GM21723 (cell line): ENCODE results near the gene HMCES.
"Not testable (repeated sequence)": the region's sequence is repeated elsewhere in the genome, so short reads cannot be mapped to it uniquely, and the experiment has no call there.

Experiments
- ATAC-seq: cut with Tn5 transposase; IDR thresholded peaks from one replicate; pipeline ENCODE4 v1.9.1; 2021; ENCODE audit warnings: mild to moderate bottlenecking, moderate library complexity; ENCODE audit not compliant: unreplicated experiment

Gene HMCES

GRCh38 chr3:129256270-129256669 lies 22.4 kb upstream of the HMCES start:
- no peak for ATAC-seq

- ATAC-seq = no peak
These were observed 21.1 kb upstream of the HMCES start for GRCh38 chr3:129257609-129258008.

- no peak for ATAC-seq
These were observed 18.8 kb upstream of the HMCES start for GRCh38 chr3:129259612-129260477.

GRCh38 chr3:129260606-129261005 lies 18.1 kb upstream of the HMCES start:
- ATAC-seq = no peak

GRCh38 chr3:129261894-129262293 lies 16.8 kb upstream of the HMCES start:
- no peak for ATAC-seq

- no peak for ATAC-seq
These were observed 15.3 kb upstream of the HMCES start for GRCh38 chr3:129263161-129263910.

GRCh38 chr3:129264994-129265393 lies 13.7 kb upstream of the HMCES start:
- ATAC-seq = not testable (repeated sequence)

- ATAC-seq = no peak
These were observed 12.0 kb upstream of the HMCES start for GRCh38 chr3:129266651-129267050.

DNA sequence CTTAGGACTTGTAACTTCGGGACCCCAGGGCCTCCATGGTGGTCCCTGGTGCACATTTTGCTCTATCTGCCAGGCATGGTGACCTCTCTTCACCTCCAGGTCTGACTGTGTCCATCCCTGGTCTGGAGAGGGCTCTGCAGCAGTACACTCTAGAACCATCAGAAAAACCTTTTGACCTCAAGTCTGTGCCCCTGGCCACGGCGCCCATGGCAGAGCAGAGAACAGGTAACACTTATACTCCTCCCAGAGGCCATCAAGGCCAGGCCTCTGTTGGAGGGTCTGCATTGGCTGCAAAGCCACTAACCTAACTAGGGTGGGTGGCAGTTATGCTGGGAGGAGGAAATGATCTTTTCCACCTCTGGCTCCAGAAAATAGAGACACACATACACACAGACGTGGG lies 10.3 kb upstream of the HMCES start:
- no peak for ATAC-seq

- no peak for ATAC-seq
These were observed 7.0 kb upstream of the HMCES start for GRCh38 chr3:129271674-129272073.

- peak; percentile 85 for ATAC-seq
These were observed 2.3 kb upstream of the HMCES start for GRCh38 chr3:129276385-129276784.

GRCh38 chr3:129277829-129278271 lies 820 bp upstream of the HMCES start:
- ATAC-seq = no peak

DNA sequence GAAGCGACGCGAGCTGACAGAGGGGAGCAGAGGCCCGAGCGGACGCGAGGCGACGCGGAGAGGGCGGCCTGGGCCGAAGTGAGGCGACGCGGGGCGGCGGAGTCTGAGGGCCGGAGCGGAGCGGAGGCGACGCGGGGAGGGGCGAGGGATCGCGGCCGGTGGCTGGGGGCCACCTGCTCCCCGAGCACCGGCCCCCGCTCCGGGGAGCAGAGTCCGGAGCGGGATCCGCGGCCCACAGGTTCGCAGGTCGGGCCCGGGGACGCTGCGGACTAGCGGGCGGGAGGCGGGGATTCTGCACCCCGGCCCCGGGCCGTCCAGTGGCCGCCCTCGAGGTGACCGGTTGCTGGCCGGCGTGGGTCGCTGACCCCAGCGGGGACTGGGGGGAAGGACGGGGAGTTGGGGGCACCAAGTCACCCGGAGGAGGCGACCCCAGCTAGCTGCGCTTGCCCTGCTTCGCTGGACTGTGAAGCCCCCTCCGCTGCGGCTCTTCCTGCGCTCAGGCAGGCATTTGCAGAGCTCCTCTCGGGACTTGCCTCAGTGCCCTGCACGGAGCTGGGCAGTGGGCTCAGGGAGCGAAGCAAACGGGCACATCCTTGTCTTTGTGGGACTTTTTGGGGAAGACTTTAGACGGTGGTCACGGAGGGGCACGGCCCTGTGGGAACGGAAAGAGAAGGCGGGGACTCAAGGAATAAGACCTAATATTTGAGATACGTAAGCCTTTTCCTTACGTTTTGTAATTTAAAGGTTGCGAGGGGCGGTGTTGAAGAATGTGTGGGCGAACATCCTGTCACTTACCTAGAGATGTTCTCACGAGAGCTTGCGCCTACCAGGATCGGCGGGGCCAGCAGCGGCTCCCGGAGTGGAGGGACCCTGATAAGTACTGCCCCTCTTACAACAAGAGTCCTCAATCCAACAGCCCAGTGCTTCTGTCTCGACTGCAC lies 566 bp downstream of the HMCES start:
- ATAC-seq = no peak

DNA sequence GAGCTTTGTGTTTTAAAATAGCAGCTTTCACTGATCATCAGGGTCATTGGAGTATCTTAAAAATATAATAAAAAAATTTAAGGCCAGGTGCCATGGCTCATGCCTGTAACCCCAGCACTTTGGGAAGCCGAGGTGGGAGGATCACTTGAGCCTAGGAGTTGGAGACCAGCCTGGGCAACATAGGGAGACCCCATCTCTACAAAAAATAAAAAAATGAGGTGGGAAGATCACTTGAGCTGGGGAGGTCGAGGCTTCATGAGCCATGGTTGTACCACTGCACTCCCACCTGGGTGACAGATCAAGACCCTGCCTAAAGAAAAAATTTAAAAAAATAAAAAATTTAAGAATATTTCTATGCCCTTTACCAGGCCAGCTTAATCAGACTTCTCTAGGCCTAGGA lies 1.5 kb downstream of the HMCES start:
- ATAC-seq = no peak

DNA sequence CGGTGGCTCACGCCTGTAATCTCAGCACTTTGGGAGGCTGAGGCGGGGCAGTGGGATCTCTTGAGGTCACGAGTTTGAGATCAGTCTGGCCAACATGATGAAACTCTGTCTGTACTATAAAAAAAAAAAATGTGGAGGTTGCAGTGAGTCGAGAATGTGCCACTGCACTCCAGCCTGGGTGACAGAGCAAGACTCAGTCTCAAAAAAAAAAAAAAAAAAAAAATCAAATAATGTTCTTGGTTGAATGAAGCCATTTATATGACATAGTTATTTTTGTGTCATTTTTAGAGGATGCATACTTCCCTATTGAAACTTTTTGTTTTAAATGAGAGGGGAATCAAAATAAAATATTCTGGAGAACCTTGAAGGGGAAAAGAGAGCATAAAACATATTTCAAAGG lies 3.1 kb downstream of the HMCES start:
- no peak for ATAC-seq

DNA sequence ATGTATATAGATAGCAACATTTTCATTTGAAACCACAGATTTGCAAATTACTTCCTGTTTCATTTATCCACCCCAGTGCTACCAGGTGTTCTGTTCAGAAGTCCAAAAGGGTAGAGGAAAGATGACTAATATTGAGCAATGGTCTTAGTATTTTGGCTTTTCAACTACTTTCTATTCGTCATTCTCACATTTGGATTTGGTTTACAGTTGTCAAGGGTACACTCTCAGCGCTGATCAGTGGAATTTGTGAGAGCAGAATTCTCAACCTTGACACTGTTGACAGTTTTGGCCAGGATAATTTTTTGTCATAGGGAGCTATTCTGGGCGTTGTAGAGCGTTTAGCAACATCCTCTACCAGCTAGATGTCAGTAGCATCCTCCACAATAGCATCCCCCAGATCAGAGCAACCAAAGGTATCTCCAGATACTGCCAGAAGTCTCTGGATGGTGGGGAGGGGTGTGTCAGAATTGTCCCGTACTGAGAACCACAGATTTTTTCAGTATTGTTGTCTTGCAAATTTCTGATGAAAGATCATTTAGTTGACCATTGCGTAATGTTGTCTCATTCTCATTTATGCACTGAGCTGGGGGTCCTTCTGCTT lies 4.2 kb downstream of the HMCES start:
- ATAC-seq = peak; percentile 80

GRCh38 chr3:129286081-129286480 lies 7.4 kb downstream of the HMCES start:
- no peak for ATAC-seq

DNA sequence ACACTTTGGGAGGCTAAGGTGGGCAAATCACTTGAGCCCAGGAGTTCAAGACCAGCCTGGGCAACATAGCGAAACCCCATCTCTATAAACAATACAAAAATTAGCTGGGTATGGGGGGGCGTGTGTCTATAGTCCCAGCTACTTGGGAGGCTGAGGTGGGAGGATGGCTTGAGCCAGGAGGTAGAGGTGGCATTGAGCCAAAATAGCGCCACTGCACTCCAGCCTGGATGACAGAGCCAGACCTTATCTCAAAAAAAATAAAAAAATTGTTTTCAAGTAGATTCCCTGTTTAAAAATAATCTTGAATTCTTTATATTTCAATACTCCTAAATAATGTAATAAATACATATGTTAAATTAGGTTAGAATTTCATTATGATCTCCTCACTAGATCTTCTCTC lies 9.8 kb downstream of the HMCES start:
- no peak for ATAC-seq

- ATAC-seq = no peak
These were observed 10.7 kb downstream of the HMCES start for GRCh38 chr3:129289201-129289921.
